Smooth muscle cell (in vitro differentiated cells): ENCODE results near the gene FITM2. TPM values are rescaled to one million over a fixed set of nuclear protein-coding genes. Genes with fewer than 3 reads are reported as not detected.

ENCODE experiments used
- DNase-seq: peaks from one replicate; lab custom pipeline; 2025; ENCODE audit not compliant: unreplicated experiment; lab: John Stamatoyannopoulos, UW
- H2AFZ ChIP-seq: fragments of 200-600 bp; sonication (generic); 2 replicates; pipeline ENCODE4 v1.6.0; 2016; ENCODE audit warnings: antibody characterized with exemption, low read depth, mild to moderate bottlenecking
- H3F3A ChIP-seq: fragments of 200-600 bp; sonication (generic); 2 replicates; pipeline ENCODE4 v1.6.0; 2017; ENCODE audit warnings: antibody characterized with exemption, low read depth
- H3K27ac ChIP-seq: fragments of 200-600 bp; sonication (generic); 2 replicates; pipeline ENCODE4 v1.5.1; 2016; ENCODE audit warnings: low read depth, mild to moderate bottlenecking
- H3K27me3 ChIP-seq: fragments of 200-600 bp; sonication (generic); 2 replicates; pipeline ENCODE4 v1.6.1; 2016; ENCODE audit warnings: low read depth, mild to moderate bottlenecking
- H3K36me3 ChIP-seq: fragments of 200-600 bp; sonication (generic); 2 replicates; pipeline ENCODE4 v1.5.1; 2016; ENCODE audit warnings: low read depth
- H3K4me1 ChIP-seq: fragments of 200-600 bp; sonication (generic); 2 replicates; pipeline ENCODE4 v1.5.1; 2016; ENCODE audit warnings: low read depth
- H3K4me2 ChIP-seq: fragments of 200-600 bp; sonication (generic); 2 replicates; pipeline ENCODE4 v1.6.0; 2016; ENCODE audit warnings: mild to moderate bottlenecking
- H3K4me3 ChIP-seq: fragments of 200-600 bp; sonication (generic); 2 replicates; pipeline ENCODE4 v1.5.1; 2016; ENCODE audit warnings: mild to moderate bottlenecking
- H3K79me2 ChIP-seq: fragments of 200-600 bp; sonication (generic); 2 replicates; pipeline ENCODE4 v1.6.0; 2016; ENCODE audit warnings: low read depth, mild to moderate bottlenecking
- H3K9ac ChIP-seq: fragments of 200-600 bp; sonication (generic); 2 replicates; pipeline ENCODE4 v1.6.0; 2016; ENCODE audit warnings: low read depth
- H3K9me3 ChIP-seq: fragments of 200-600 bp; sonication (generic); replicated peaks from 2 replicates; pipeline ENCODE4 v1.5.1; 2016; ENCODE audit warnings: low read depth
- H4K20me1 ChIP-seq: fragments of 200-600 bp; sonication (generic); 2 replicates; pipeline ENCODE4 v1.6.0; 2016; ENCODE audit warnings: low read depth
- WGBS: methylation state at CpG from one replicate; pipeline ENCODE4 v1.1.7; 2016; ENCODE audit warnings: low lambda C conversion rate; 5-methylcytosine and 5-hydroxymethylcytosine counted together
- polyA plus RNA-seq: library from polyadenylated mRNA; unstranded; fragments of >200 nt; fragmentation: Nextera tagmentation; extraction: Ambion mirVana; gene quantifications from 2 replicates; pipeline ENCODE4 v1.2.1, GENCODE V29; 2016
- total RNA-seq: library from RNA; depleted of rRNA; stranded (reverse); fragments of >200 nt; gene quantifications from 2 replicates; pipeline ENCODE4 v1.2.3, GENCODE V29; 2014
- TF ChIP-seq, protein P1 (sequence below): fragments of 200-600 bp; sonication (generic); IDR thresholded peaks from 2 replicates; pipeline ENCODE4 v1.5.1; 2017; ENCODE audit warnings: borderline replicate concordance, mild to moderate bottlenecking, antibody characterized with exemption; ENCODE audit not compliant: insufficient read depth, poor library complexity, severe bottlenecking

FITM2 gene
- total and polyA plus RNA-seq, 2 experiments from 2014 or later = 2.7 TPM

DNA sequence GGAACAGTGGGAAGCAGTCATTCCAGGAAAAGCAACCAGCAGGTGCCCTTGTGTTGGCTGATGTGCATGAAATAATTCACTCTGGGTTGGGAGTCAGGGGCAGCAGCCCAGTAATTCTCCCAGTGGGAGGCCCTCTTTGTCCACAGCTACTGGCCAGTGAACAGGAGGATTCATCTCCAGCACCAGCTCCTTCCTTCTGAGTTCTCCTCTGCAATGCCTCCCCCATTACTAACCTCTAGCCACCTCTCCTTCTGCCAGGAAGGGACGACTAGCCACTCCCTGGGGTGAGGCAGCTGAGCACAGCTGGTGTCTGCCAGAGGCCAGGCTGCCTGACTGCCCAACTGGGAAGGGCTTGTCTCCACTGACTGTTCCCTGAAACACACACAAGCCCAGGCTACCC lies 13.3 kb upstream of the FITM2 start:
- no peaks in the 10 kb centered on the region for H3K36me3 ChIP-seq
- H3K27ac ChIP-seq = no peak overlapping the region
- peaks cover 6% of the 10 kb centered on the region for H3K4me1 ChIP-seq
- no peak overlapping the region for H3K4me2 ChIP-seq
- H2AFZ ChIP-seq = no peak overlapping the region
- no peak overlapping the region for H3K9ac ChIP-seq
- DNase-seq = no peak
- H3K27me3 ChIP-seq = no peaks in the 10 kb centered on the region
- H3K9me3 ChIP-seq = no peaks in the 10 kb centered on the region
- no peaks in the 10 kb centered on the region for H3K79me2 ChIP-seq
- H3F3A ChIP-seq = no peaks in the 10 kb centered on the region
- TF ChIP-seq, protein P1, sequence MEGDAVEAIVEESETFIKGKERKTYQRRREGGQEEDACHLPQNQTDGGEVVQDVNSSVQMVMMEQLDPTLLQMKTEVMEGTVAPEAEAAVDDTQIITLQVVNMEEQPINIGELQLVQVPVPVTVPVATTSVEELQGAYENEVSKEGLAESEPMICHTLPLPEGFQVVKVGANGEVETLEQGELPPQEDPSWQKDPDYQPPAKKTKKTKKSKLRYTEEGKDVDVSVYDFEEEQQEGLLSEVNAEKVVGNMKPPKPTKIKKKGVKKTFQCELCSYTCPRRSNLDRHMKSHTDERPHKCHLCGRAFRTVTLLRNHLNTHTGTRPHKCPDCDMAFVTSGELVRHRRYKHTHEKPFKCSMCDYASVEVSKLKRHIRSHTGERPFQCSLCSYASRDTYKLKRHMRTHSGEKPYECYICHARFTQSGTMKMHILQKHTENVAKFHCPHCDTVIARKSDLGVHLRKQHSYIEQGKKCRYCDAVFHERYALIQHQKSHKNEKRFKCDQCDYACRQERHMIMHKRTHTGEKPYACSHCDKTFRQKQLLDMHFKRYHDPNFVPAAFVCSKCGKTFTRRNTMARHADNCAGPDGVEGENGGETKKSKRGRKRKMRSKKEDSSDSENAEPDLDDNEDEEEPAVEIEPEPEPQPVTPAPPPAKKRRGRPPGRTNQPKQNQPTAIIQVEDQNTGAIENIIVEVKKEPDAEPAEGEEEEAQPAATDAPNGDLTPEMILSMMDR = no peak
- 27% methylated on average over 1 of the region's 1 CpG for WGBS
- H4K20me1 ChIP-seq = no peaks in the 10 kb centered on the region
- no peak overlapping the region for H3K4me3 ChIP-seq

DNA sequence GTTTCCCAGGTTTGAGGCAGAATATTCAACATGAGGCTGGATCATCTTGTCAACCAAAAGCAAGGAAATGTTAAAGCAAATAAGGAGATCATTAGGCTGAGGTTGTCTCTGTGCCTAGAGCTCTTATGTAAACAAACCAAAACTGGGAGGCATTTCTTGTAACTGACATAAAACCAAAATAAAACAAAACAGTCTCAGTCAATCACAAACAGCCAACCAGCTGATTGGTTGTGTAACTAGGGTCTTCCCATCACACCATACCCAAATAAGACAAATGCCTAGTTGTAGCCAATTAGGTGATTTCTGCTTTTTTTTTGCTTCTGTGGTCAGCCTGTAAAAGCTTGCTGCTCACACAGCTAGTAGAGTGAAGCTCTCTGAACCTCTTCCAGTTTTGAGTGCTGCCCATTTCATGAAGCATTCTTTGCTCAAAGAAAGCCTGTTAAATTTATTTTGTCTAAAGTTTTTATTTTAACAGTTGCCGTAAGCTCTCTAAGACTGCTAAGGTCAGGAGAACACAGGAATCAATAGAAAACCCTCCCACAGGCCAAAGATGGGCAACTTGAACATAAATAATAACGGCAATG lies 8.9 kb upstream of the FITM2 start:
- H4K20me1 ChIP-seq = no peaks in the 10 kb centered on the region
- no peak overlapping the region for H3K4me2 ChIP-seq
- no peaks in the 10 kb centered on the region for H3F3A ChIP-seq
- TF ChIP-seq, protein P1 = no peak
- H3K4me3 ChIP-seq = no peak overlapping the region
- no peaks in the 10 kb centered on the region for H3K4me1 ChIP-seq
- no peaks in the 10 kb centered on the region for H3K36me3 ChIP-seq
- no peak for DNase-seq
- whole genome bisulfite sequencing = 100% methylated on average over 2 of the region's 2 CpGs
- no peak overlapping the region for H2AFZ ChIP-seq
- no peaks in the 10 kb centered on the region for H3K79me2 ChIP-seq
- H3K9ac ChIP-seq = no peak overlapping the region
- H3K27ac ChIP-seq = no peak overlapping the region
- H3K27me3 ChIP-seq = no peaks in the 10 kb centered on the region
- H3K9me3 ChIP-seq = no peaks in the 10 kb centered on the region

DNA sequence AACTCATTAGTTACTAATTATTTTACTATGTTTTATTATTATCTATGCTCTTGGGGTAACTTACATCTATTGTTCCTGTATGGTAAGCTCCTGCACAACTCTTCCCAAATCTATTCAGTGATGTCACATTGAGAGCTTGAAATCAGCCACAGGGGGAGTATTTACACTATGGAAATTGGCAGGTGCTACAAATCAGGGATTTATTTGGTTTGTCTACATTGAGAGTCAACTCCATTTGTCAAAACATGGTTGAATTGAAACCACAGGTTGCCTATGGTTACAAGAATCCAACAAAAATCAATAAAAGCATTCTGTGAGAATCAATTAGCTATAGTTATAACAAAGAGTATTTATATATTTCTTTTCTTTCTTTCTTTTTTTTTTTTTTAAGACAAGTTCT lies 3.9 kb upstream of the FITM2 start:
- TF ChIP-seq, protein P1 = no peak
- H3K27ac ChIP-seq = no peak overlapping the region
- H3K4me1 ChIP-seq = peaks cover 5% of the 10 kb centered on the region
- H3K36me3 ChIP-seq = no peaks in the 10 kb centered on the region
- no peak overlapping the region for H3K4me3 ChIP-seq
- H3F3A ChIP-seq = no peaks in the 10 kb centered on the region
- H3K79me2 ChIP-seq = no peaks in the 10 kb centered on the region
- no peak overlapping the region for H2AFZ ChIP-seq
- no peak for DNase-seq
- no peak overlapping the region for H3K4me2 ChIP-seq
- no peaks in the 10 kb centered on the region for H4K20me1 ChIP-seq
- no peak overlapping the region for H3K9ac ChIP-seq
- H3K27me3 ChIP-seq = no peaks in the 10 kb centered on the region
- H3K9me3 ChIP-seq = no peaks in the 10 kb centered on the region
